ENCODE results near the gene GOPC. TPM values are rescaled to one million over a fixed set of nuclear protein-coding genes. Genes with fewer than 3 reads are reported as not detected.
"Not testable (repeated sequence)": the region's sequence is repeated elsewhere in the genome, so short reads cannot be mapped to it uniquely, and the experiment has no call there.

Gene GOPC
- total RNA-seq, 2 experiments from 2014 or later = 13.3 to 15.5 TPM

- DNase-seq (no peak), ATAC-seq (peak; percentile 58)
- ChIA-PET POLR2A (no interaction called here), CTCF (interaction anchor here (0.8 to 1.4 kb wide), 5 partner anchors 10 to 192 kb away, joined by 3 to 4 read pairs (median 3); partner anchors contain the start of gene GOPC)
- no peak overlapping the region for H3K4me3 Mint-ChIP-seq
- H3K9me3 Mint-ChIP-seq (ENCODE audit: low read depth) = no peaks in the 10 kb centered on the region
- H3K27ac Mint-ChIP-seq = no peak overlapping the region
- intact Hi-C loops (cut with DNase I, micrococcal nuclease) = no loop called here
- H3K36me3 Mint-ChIP-seq (ENCODE audit: low read depth) = no peaks in the 10 kb centered on the region
- H3K4me1 Mint-ChIP-seq = no peaks in the 10 kb centered on the region
- H3K27me3 Mint-ChIP-seq = peaks cover 9% of the 10 kb centered on the region
These were observed 70.2 kb downstream of the GOPC start for GRCh38 chr6:117531809-117532725.

GRCh38 chr6:117531346-117531745, 71.0 kb downstream of the GOPC start:
- Mint-ChIP-seq H3K27me3 (peaks cover 7% of the 10 kb centered on the region), H3K9me3 (ENCODE audit: low read depth) (no peaks in the 10 kb centered on the region), H3K4me3 (no peak overlapping the region), H3K27ac (no peak overlapping the region), H3K4me1 (no peaks in the 10 kb centered on the region), H3K36me3 (ENCODE audit: low read depth) (no peaks in the 10 kb centered on the region)
- ATAC-seq = no peak
- CTCF ChIA-PET = interaction anchor here (0.7 to 1.4 kb wide), 6 partner anchors 9 to 151 kb away, joined by 3 to 4 read pairs (median 3); partner anchors contain the start of gene GOPC
- no peak for DNase-seq
- POLR2A ChIA-PET = no interaction called here
- intact Hi-C loops (cut with DNase I, micrococcal nuclease) = no loop called here

GRCh38 chr6:117530467-117531242, 71.7 kb downstream of the GOPC start:
- Mint-ChIP-seq H3K4me1 (no peaks in the 10 kb centered on the region), H3K27ac (no peak overlapping the region), H3K4me3 (no peak overlapping the region), H3K9me3 (ENCODE audit: low read depth) (no peaks in the 10 kb centered on the region), H3K27me3 (peaks cover 5% of the 10 kb centered on the region), H3K36me3 (ENCODE audit: low read depth) (no peaks in the 10 kb centered on the region)
- ATAC-seq (no peak), DNase-seq (no peak)
- ChIA-PET POLR2A (no interaction called here), CTCF (interaction anchor here (0.7 to 1.2 kb wide), 3 partner anchors 79 to 152 kb away, joined by 3 read pairs; no protein-coding TSS in a partner anchor)
- intact Hi-C loops (cut with DNase I, micrococcal nuclease) = no loop called here

GRCh38 chr6:117525607-117526006, 76.7 kb downstream of the GOPC start:
- Mint-ChIP-seq H3K9me3 (ENCODE audit: low read depth) (no peaks in the 10 kb centered on the region), H3K27ac (no peak overlapping the region), H3K4me1 (no peaks in the 10 kb centered on the region), H3K36me3 (ENCODE audit: low read depth) (no peaks in the 10 kb centered on the region), H3K4me3 (no peak overlapping the region), H3K27me3 (peaks cover 3% of the 10 kb centered on the region)
- no peak for ATAC-seq
- no peak for DNase-seq
- ChIA-PET CTCF (interaction anchor here (1.3 kb wide), 1 partner anchor 10 kb away, joined by 3 read pairs; no protein-coding TSS in a partner anchor), POLR2A (no interaction called here)
- intact Hi-C loops (cut with DNase I, micrococcal nuclease) = no loop called here

GRCh38 chr6:117521791-117522502, 80.4 kb downstream of the GOPC start:
- CTCF ChIA-PET = interaction anchor here (0.9 to 1.4 kb wide), 2 partner anchors 10 to 14 kb away, joined by 3 to 4 read pairs; no protein-coding TSS in a partner anchor
- intact Hi-C loops (cut with DNase I, micrococcal nuclease) = no loop called here

GRCh38 chr6:117520603-117521395, 81.5 kb downstream of the GOPC start:
- H3K36me3 Mint-ChIP-seq (ENCODE audit: low read depth) = no peaks in the 10 kb centered on the region
- peaks cover 7% of the 10 kb centered on the region for H3K27me3 Mint-ChIP-seq
- CTCF ChIA-PET = interaction anchor here (1.4 kb wide), 1 partner anchor 16 kb away, joined by 3 read pairs; no protein-coding TSS in a partner anchor
- DNase-seq (no peak), ATAC-seq (no peak)
- H3K4me3 Mint-ChIP-seq = no peak overlapping the region
- POLR2A ChIA-PET = no interaction called here
- no peaks in the 10 kb centered on the region for H3K4me1 Mint-ChIP-seq
- no peak overlapping the region for H3K27ac Mint-ChIP-seq
- H3K9me3 Mint-ChIP-seq (ENCODE audit: low read depth) = no peaks in the 10 kb centered on the region
- intact Hi-C loops (cut with DNase I, micrococcal nuclease) = no loop called here

More at GRCh38 chr6:117521791-117522502, 80.4 kb downstream of the GOPC start:
- H3K4me3 Mint-ChIP-seq = no peak overlapping the region
- H3K4me1 Mint-ChIP-seq = no peaks in the 10 kb centered on the region
- H3K36me3 Mint-ChIP-seq (ENCODE audit: low read depth) = no peaks in the 10 kb centered on the region
- H3K27ac Mint-ChIP-seq = no peak overlapping the region
- no peak for DNase-seq
- H3K27me3 Mint-ChIP-seq = peaks cover 7% of the 10 kb centered on the region
- H3K9me3 Mint-ChIP-seq (ENCODE audit: low read depth) = no peaks in the 10 kb centered on the region
- POLR2A ChIA-PET = no interaction called here
- no peak for ATAC-seq

- ATAC-seq (no peak), DNase-seq (no peak)
- intact Hi-C loops (cut with DNase I, micrococcal nuclease) = no loop called here
- Mint-ChIP-seq H3K9me3 (ENCODE audit: low read depth) (no peaks in the 10 kb centered on the region), H3K27me3 (peaks cover 7% of the 10 kb centered on the region), H3K36me3 (ENCODE audit: low read depth) (no peaks in the 10 kb centered on the region), H3K4me3 (no peak overlapping the region), H3K4me1 (no peaks in the 10 kb centered on the region), H3K27ac (no peak overlapping the region)
- POLR2A ChIA-PET = no interaction called here
- CTCF ChIA-PET = interaction anchor here (0.5 to 1.3 kb wide), 2 partner anchors 17 to 29 kb away, joined by 3 to 4 read pairs; no protein-coding TSS in a partner anchor
These were observed 83.4 kb downstream of the GOPC start for GRCh38 chr6:117518870-117519269.

- POLR2A ChIA-PET; CTCF ChIA-PET; H3K9me3 Mint-ChIP-seq (ENCODE audit: low read depth); H3K4me3 Mint-ChIP-seq; H3K36me3 Mint-ChIP-seq (ENCODE audit: low read depth); DNase-seq; H3K27ac Mint-ChIP-seq; H3K27me3 Mint-ChIP-seq; intact Hi-C loops (cut with DNase I, micrococcal nuclease); H3K4me1 Mint-ChIP-seq; ATAC-seq: not testable (repeated sequence)
These were observed 84.3 kb downstream of the GOPC start for GRCh38 chr6:117517995-117518394.

GRCh38 chr6:117515326-117515725, 87.0 kb downstream of the GOPC start:
- Mint-ChIP-seq H3K36me3 (ENCODE audit: low read depth) (no peaks in the 10 kb centered on the region), H3K9me3 (ENCODE audit: low read depth) (no peaks in the 10 kb centered on the region), H3K4me3 (no peak overlapping the region), H3K27me3 (peaks cover 11% of the 10 kb centered on the region), H3K4me1 (no peaks in the 10 kb centered on the region), H3K27ac (no peak overlapping the region)
- intact Hi-C loops (cut with DNase I, micrococcal nuclease) = no loop called here
- ATAC-seq (no peak), DNase-seq (no peak)
- POLR2A ChIA-PET = no interaction called here
- CTCF ChIA-PET = no interaction called here

- DNase-seq (no peak), ATAC-seq (no peak)
- H3K36me3 Mint-ChIP-seq (ENCODE audit: low read depth) = no peaks in the 10 kb centered on the region
- no peaks in the 10 kb centered on the region for H3K9me3 Mint-ChIP-seq (ENCODE audit: low read depth)
- ChIA-PET CTCF (no interaction called here), POLR2A (no interaction called here)
- no peak overlapping the region for H3K27ac Mint-ChIP-seq
- intact Hi-C loops (cut with DNase I, micrococcal nuclease) = no loop called here
- no peaks in the 10 kb centered on the region for H3K4me1 Mint-ChIP-seq
- H3K4me3 Mint-ChIP-seq = no peak overlapping the region
- peaks cover 14% of the 10 kb centered on the region for H3K27me3 Mint-ChIP-seq
These were observed 87.7 kb downstream of the GOPC start for GRCh38 chr6:117514655-117515054.
